ENCODE measurements around the gene MAP3K3.

The MAP3K3 gene

GRCh38 chr17:63621684-63622573, at the start of gene MAP3K3:
Gene MAP3K3 (plus strand): TSS chr17:63622417. CDS start chr17:63622760, 343 bp downstream.
- DNase-seq (ENCODE audit: low read depth, low spot score): peak; percentile 98
- 0 out of 2 replicates have a peak, but pooled peaks cover 3% of the 10 kb centered on the region for H3K4me1 ChIP-seq (ENCODE audit: control insufficient read depth, insufficient read depth, low read length)
- no peak within 1 kb of the TSS for H3K27ac ChIP-seq (ENCODE audit: low read length)
- H3K36me3 ChIP-seq (ENCODE audit: control insufficient read depth, insufficient read depth, low read length): no peaks in the 10 kb centered on the region
- peak within 1 kb of the TSS; percentile 95 for H3K4me3 ChIP-seq (ENCODE audit: low read length)
- no peaks in the 10 kb centered on the region for H3K27me3 ChIP-seq (ENCODE audit: control insufficient read depth, insufficient read depth, low read length)
- H3K9me3 ChIP-seq (ENCODE audit: control insufficient read depth, insufficient read depth, low read length): no peaks in the 10 kb centered on the region
- no CpG with 5 or more reads among the region's 75 CpGs for WGBS (ENCODE audit: insufficient coverage, insufficient read length)

GRCh38 chr17:63573634-63574033, 48.6 kb upstream of the MAP3K3 start:
- no peak for DNase-seq (ENCODE audit: low read depth, low spot score)

GRCh38 chr17:63578027-63578768, 44.0 kb upstream of the MAP3K3 start:
- H3K9me3 ChIP-seq (ENCODE audit: control insufficient read depth, insufficient read depth, low read length): no peaks in the 10 kb centered on the region
- no peak overlapping the region for H3K27ac ChIP-seq (ENCODE audit: low read length)
- peaks cover 4% of the 10 kb centered on the region; the same call in 1 of the 2 replicates for H3K36me3 ChIP-seq (ENCODE audit: control insufficient read depth, insufficient read depth, low read length)
- no CpG with 5 or more reads among the region's 7 CpGs for WGBS (ENCODE audit: insufficient coverage, insufficient read length)
- no peak overlapping the region for H3K4me3 ChIP-seq (ENCODE audit: low read length)
- H3K27me3 ChIP-seq (ENCODE audit: control insufficient read depth, insufficient read depth, low read length): no peaks in the 10 kb centered on the region
- DNase-seq (ENCODE audit: low read depth, low spot score): no peak
- H3K4me1 ChIP-seq (ENCODE audit: control insufficient read depth, insufficient read depth, low read length): no peaks in the 10 kb centered on the region; the same call in 1 of the 2 replicates

More at GRCh38 chr17:63573634-63574033, 48.6 kb upstream of the MAP3K3 start:
- Histone ChIP-seq H3K4me1 (ENCODE audit: control insufficient read depth, insufficient read depth, low read length) (no peaks in the 10 kb centered on the region; the same call in 1 of the 2 replicates), H3K27me3 (ENCODE audit: control insufficient read depth, insufficient read depth, low read length) (no peaks in the 10 kb centered on the region), H3K9me3 (ENCODE audit: control insufficient read depth, insufficient read depth, low read length) (no peaks in the 10 kb centered on the region), H3K4me3 (ENCODE audit: low read length) (no peak overlapping the region), H3K36me3 (ENCODE audit: control insufficient read depth, insufficient read depth, low read length) (no peaks in the 10 kb centered on the region), H3K27ac (ENCODE audit: low read length) (no peak overlapping the region)
- WGBS (ENCODE audit: insufficient coverage, insufficient read length): no CpG with 5 or more reads among the region's 5 CpGs

- no peak for DNase-seq (ENCODE audit: low read depth, low spot score)
- no CpG with 5 or more reads among the region's 5 CpGs for WGBS (ENCODE audit: insufficient coverage, insufficient read length)
- no peaks in the 10 kb centered on the region for H3K9me3 ChIP-seq (ENCODE audit: control insufficient read depth, insufficient read depth, low read length)
- H3K27me3 ChIP-seq (ENCODE audit: control insufficient read depth, insufficient read depth, low read length): no peaks in the 10 kb centered on the region
- H3K27ac ChIP-seq (ENCODE audit: low read length): no peak overlapping the region
- H3K36me3 ChIP-seq (ENCODE audit: control insufficient read depth, insufficient read depth, low read length): peaks cover 8% of the 10 kb centered on the region
- H3K4me3 ChIP-seq (ENCODE audit: low read length): no peak overlapping the region
- no peaks in the 10 kb centered on the region; the same call in 1 of the 2 replicates for H3K4me1 ChIP-seq (ENCODE audit: control insufficient read depth, insufficient read depth, low read length)
Measured at GRCh38 chr17:63578769-63579111, 43.5 kb upstream of the MAP3K3 start.

GRCh38 chr17:63579633-63580032, 42.6 kb upstream of the MAP3K3 start:
- Histone ChIP-seq H3K4me3 (ENCODE audit: low read length) (no peak overlapping the region), H3K27ac (ENCODE audit: low read length) (no peak overlapping the region), H3K27me3 (ENCODE audit: control insufficient read depth, insufficient read depth, low read length) (no peaks in the 10 kb centered on the region), H3K4me1 (ENCODE audit: control insufficient read depth, insufficient read depth, low read length) (no peaks in the 10 kb centered on the region; the same call in 1 of the 2 replicates), H3K9me3 (ENCODE audit: control insufficient read depth, insufficient read depth, low read length) (no peaks in the 10 kb centered on the region), H3K36me3 (ENCODE audit: control insufficient read depth, insufficient read depth, low read length) (peaks cover 8% of the 10 kb centered on the region)
- WGBS (ENCODE audit: insufficient coverage, insufficient read length): no CpG with 5 or more reads among the region's 11 CpGs
- DNase-seq (ENCODE audit: low read depth, low spot score): no peak

GRCh38 chr17:63587770-63588169, 34.4 kb upstream of the MAP3K3 start:
- DNase-seq (ENCODE audit: low read depth, low spot score): no peak
- Histone ChIP-seq H3K27me3 (ENCODE audit: control insufficient read depth, insufficient read depth, low read length) (no peaks in the 10 kb centered on the region), H3K27ac (ENCODE audit: low read length) (no peak overlapping the region), H3K4me3 (ENCODE audit: low read length) (no peak overlapping the region), H3K9me3 (ENCODE audit: control insufficient read depth, insufficient read depth, low read length) (no peaks in the 10 kb centered on the region), H3K4me1 (ENCODE audit: control insufficient read depth, insufficient read depth, low read length) (no peaks in the 10 kb centered on the region), H3K36me3 (ENCODE audit: control insufficient read depth, insufficient read depth, low read length) (peaks cover 31% of the 10 kb centered on the region)
- WGBS (ENCODE audit: insufficient coverage, insufficient read length): no CpG with 5 or more reads among the region's 5 CpGs

GRCh38 chr17:63588797-63589196, 33.4 kb upstream of the MAP3K3 start:
- no CpG with 5 or more reads among the region's 11 CpGs for WGBS (ENCODE audit: insufficient coverage, insufficient read length)
- no peaks in the 10 kb centered on the region for H3K4me1 ChIP-seq (ENCODE audit: control insufficient read depth, insufficient read depth, low read length)
- H3K27ac ChIP-seq (ENCODE audit: low read length): no peak overlapping the region
- H3K4me3 ChIP-seq (ENCODE audit: low read length): no peak overlapping the region
- DNase-seq (ENCODE audit: low read depth, low spot score): no peak
- H3K9me3 ChIP-seq (ENCODE audit: control insufficient read depth, insufficient read depth, low read length): no peaks in the 10 kb centered on the region
- H3K27me3 ChIP-seq (ENCODE audit: control insufficient read depth, insufficient read depth, low read length): no peaks in the 10 kb centered on the region
- H3K36me3 ChIP-seq (ENCODE audit: control insufficient read depth, insufficient read depth, low read length): peaks cover 27% of the 10 kb centered on the region

- no peak overlapping the region for H3K4me3 ChIP-seq (ENCODE audit: low read length)
- H3K4me1 ChIP-seq (ENCODE audit: control insufficient read depth, insufficient read depth, low read length): no peaks in the 10 kb centered on the region
- H3K27ac ChIP-seq (ENCODE audit: low read length): no peak overlapping the region
- no CpG with 5 or more reads among the region's 1 CpG for WGBS (ENCODE audit: insufficient coverage, insufficient read length)
- H3K9me3 ChIP-seq (ENCODE audit: control insufficient read depth, insufficient read depth, low read length): no peaks in the 10 kb centered on the region
- no peaks in the 10 kb centered on the region for H3K27me3 ChIP-seq (ENCODE audit: control insufficient read depth, insufficient read depth, low read length)
- H3K36me3 ChIP-seq (ENCODE audit: control insufficient read depth, insufficient read depth, low read length): peaks cover 27% of the 10 kb centered on the region
- DNase-seq (ENCODE audit: low read depth, low spot score): no peak
Measured at GRCh38 chr17:63589646-63590045, 32.6 kb upstream of the MAP3K3 start.

GRCh38 chr17:63592797-63593196, 29.4 kb upstream of the MAP3K3 start:
- Histone ChIP-seq H3K36me3 (ENCODE audit: control insufficient read depth, insufficient read depth, low read length) (peaks cover 23% of the 10 kb centered on the region), H3K4me3 (ENCODE audit: low read length) (no peak overlapping the region), H3K27ac (ENCODE audit: low read length) (no peak overlapping the region), H3K4me1 (ENCODE audit: control insufficient read depth, insufficient read depth, low read length) (no peaks in the 10 kb centered on the region), H3K9me3 (ENCODE audit: control insufficient read depth, insufficient read depth, low read length) (no peaks in the 10 kb centered on the region), H3K27me3 (ENCODE audit: control insufficient read depth, insufficient read depth, low read length) (no peaks in the 10 kb centered on the region)
- no CpG with 5 or more reads among the region's 3 CpGs for WGBS (ENCODE audit: insufficient coverage, insufficient read length)
- no peak for DNase-seq (ENCODE audit: low read depth, low spot score)

GRCh38 chr17:63595132-63595531, 27.1 kb upstream of the MAP3K3 start:
- peaks cover 13% of the 10 kb centered on the region for H3K36me3 ChIP-seq (ENCODE audit: control insufficient read depth, insufficient read depth, low read length)
- no peak for DNase-seq (ENCODE audit: low read depth, low spot score)
- WGBS (ENCODE audit: insufficient coverage, insufficient read length): no CpG with 5 or more reads among the region's 3 CpGs
- H3K4me1 ChIP-seq (ENCODE audit: control insufficient read depth, insufficient read depth, low read length): no peaks in the 10 kb centered on the region
- no peaks in the 10 kb centered on the region for H3K9me3 ChIP-seq (ENCODE audit: control insufficient read depth, insufficient read depth, low read length)
- H3K27ac ChIP-seq (ENCODE audit: low read length): no peak overlapping the region
- no peaks in the 10 kb centered on the region for H3K27me3 ChIP-seq (ENCODE audit: control insufficient read depth, insufficient read depth, low read length)
- H3K4me3 ChIP-seq (ENCODE audit: low read length): no peak overlapping the region

All from iPS DF 6.9 (cell line).